ENCODE data around the gene CLEC11A.

CLEC11A gene

DNA sequence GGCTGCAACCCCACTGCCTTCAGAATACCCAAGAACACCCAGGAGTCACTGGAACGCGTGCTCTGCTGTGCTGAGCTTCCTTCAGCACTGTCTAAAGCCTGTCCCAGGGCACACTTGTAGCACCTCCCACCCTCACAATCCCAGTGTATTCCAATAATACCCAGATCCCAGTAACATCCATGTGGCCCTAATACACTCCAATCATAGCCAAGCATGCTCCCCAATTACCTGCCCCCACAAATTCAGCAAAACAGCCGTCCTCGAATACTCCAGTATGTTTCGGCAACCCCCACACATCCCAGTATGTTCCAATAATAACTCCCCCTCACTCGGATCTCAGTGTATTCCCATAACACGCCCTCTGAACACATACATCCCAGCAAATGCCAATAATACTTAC is 32.7 kb upstream of the CLEC11A start:
- Histone ChIP-seq H3K4me3 (no peak overlapping the region), H3K36me3 (ENCODE audit: insufficient read depth, low read length) (no peaks in the 10 kb centered on the region), H3K9ac (ENCODE audit: insufficient read length) (no peak overlapping the region), H3K9me3 (ENCODE audit: low read depth, low read length) (no peaks in the 10 kb centered on the region), H3K27ac (no peak overlapping the region)
- DNase-seq (ENCODE audit: low read depth, low spot score) = no peak
- no peak for TF ChIP-seq FOXP2 (optimal IDR thresholded peaks at IDR 0.05; ENCODE audit: control extremely low read depth, extremely low read length, insufficient read depth)
- TF ChIP-seq POLR2AphosphoS5 (IDR thresholded peaks at IDR 0.05; ENCODE audit: borderline replicate concordance, low read depth, low read length) = no peak
- no peak for TF ChIP-seq EZH2 (IDR thresholded peaks at IDR 0.05)

DNA sequence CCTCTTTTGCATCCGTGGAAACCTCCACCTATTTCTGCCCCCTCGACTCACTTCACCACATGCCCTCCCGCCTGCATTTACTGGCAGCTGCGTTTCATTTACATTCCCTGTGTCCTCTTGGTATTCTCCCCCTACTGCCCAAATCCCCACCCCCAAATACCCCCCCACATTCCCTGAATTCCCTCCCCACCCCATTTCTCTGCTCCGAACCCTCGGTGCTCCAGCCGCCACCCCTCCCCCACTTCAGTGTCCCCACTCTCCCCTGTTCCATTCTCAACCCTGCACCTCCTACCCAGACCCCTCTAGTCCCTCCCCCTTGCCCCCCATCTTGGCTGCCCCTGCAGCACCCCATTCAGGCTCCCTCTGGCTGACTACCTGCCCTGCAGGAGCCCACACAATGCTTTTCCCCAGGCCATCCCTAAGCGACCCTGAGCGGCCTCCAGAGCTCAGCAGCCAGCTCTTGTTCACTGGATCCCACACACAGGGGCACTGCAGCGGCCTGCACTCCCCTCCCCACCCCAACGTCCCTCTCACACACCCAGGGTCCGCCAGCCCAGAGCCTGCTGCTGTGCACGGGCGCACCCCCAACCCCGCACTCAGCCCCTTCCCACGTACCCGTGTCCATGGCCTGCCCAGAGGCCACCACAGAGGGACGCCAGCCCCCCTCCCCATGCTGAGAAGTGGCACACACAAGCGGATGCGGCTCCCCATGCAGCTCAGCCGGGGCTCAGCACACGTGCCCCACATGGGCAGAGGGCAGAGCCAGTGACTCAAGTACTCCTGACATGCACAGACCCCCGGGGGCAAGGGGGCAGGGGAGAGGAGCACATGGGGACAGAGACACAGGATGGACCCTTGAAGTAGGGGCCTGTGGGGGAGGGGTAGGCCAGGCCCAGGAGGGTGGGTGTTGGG is 29.8 kb upstream of the CLEC11A start:
- TF ChIP-seq POLR2AphosphoS5 (IDR thresholded peaks at IDR 0.05; ENCODE audit: borderline replicate concordance, low read depth, low read length) = no peak
- TF ChIP-seq FOXP2 (optimal IDR thresholded peaks at IDR 0.05; ENCODE audit: control extremely low read depth, extremely low read length, insufficient read depth) = no peak
- TF ChIP-seq EZH2 (IDR thresholded peaks at IDR 0.05) = no peak
- Histone ChIP-seq H3K27ac (no peak overlapping the region), H3K36me3 (ENCODE audit: insufficient read depth, low read length) (no peaks in the 10 kb centered on the region), H3K9ac (ENCODE audit: insufficient read length) (no peak overlapping the region), H3K9me3 (ENCODE audit: low read depth, low read length) (no peaks in the 10 kb centered on the region), H3K4me3 (no peak overlapping the region)
- DNase-seq (ENCODE audit: low read depth, low spot score) = no peak

DNA sequence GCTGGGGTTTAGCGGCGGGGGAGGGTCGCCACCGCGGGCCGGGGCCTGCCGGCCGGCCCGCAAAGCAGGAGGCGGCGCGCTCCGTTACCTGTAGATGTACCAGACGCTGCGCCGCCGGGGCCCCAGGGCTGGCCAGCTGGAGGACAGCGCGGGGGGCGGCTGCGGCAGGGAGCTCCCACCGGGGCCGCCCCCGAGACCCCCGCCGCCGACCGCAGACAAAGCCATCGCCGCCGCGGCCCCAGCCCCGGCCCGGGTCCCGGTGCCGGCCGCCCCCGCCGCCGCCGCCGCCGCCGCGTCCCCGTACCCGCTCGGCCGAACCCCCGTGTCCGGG is 28.4 kb upstream of the CLEC11A start:
- Histone ChIP-seq H3K4me3 (no peak overlapping the region), H3K9me3 (ENCODE audit: low read depth, low read length) (no peaks in the 10 kb centered on the region), H3K9ac (ENCODE audit: insufficient read length) (no peak overlapping the region), H3K36me3 (ENCODE audit: insufficient read depth, low read length) (no peaks in the 10 kb centered on the region), H3K27ac (no peak overlapping the region)
- TF ChIP-seq POLR2AphosphoS5 (IDR thresholded peaks at IDR 0.05; ENCODE audit: borderline replicate concordance, low read depth, low read length) (no peak), EZH2 (IDR thresholded peaks at IDR 0.05) (no peak), FOXP2 (optimal IDR thresholded peaks at IDR 0.05; ENCODE audit: control extremely low read depth, extremely low read length, insufficient read depth) (no peak)
- DNase-seq (ENCODE audit: low read depth, low spot score) = no peak

DNA sequence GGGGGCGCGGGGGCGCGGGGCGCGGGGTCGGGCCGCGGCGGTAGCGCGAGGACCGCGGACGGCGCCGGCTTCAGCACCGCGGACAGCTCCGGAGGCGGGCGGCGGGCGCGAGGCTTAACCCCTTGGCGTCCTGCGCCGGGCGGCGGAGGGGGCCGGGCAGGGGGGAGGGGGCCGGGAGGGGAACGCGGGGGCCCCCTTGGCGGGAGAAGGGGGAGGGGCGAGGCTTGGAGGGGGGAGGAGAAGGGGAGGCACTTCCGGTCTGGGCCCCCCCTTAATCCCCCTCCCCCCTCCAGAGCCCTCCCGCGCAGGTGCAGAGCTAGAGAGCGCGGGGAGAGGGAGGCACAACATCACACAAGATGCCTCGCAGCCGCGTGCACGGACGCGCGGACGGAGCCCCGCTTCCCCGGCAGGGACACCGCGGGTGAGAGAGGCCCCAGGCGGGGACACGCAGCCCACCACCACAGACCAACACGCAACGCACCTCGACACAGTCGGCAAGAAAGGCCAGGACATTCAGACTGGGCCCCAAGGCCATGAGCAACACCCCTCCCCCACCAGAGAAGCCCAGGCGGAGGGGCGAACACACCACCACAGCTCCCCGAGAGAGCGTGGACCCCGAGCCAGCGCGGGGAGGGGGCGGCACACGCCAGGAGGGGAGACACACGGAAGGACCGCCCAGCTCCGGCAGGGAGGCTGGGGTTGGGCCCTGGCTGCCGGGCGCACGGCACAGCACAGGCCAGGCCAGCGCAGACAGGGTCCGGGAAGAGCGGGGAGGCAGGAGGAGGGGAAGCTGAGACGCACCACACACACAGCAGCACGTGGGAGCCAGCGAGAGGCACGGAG is 27.7 kb upstream of the CLEC11A start:
- TF ChIP-seq POLR2AphosphoS5 (IDR thresholded peaks at IDR 0.05; ENCODE audit: borderline replicate concordance, low read depth, low read length) (no peak), FOXP2 (optimal IDR thresholded peaks at IDR 0.05; ENCODE audit: control extremely low read depth, extremely low read length, insufficient read depth) (no peak), EZH2 (IDR thresholded peaks at IDR 0.05) (no peak)
- no peak overlapping the region for H3K27ac ChIP-seq
- H3K9me3 ChIP-seq (ENCODE audit: low read depth, low read length) = no peaks in the 10 kb centered on the region
- H3K9ac ChIP-seq (ENCODE audit: insufficient read length) = no peak overlapping the region
- no peak overlapping the region for H3K4me3 ChIP-seq
- no peak for DNase-seq (ENCODE audit: low read depth, low spot score)
- H3K36me3 ChIP-seq (ENCODE audit: insufficient read depth, low read length) = no peaks in the 10 kb centered on the region

DNA sequence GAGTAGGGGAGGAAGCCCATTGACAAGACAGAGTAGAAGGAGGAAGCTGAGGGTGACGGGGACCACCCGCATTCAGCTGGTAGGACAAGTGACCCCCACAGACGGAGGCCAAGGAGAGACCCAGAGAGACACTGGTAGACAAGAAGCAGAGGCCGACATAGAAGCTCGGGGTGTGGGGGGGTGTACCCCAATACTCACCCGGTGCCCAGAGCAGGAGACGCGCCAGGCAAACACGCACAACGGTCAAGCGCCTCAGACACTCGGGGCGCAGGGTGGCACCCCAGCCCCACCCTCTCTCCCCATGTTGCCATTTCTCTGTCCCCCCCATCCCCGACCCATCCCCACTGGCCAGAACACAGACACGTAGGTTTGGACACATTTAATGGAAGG is 27.1 kb upstream of the CLEC11A start:
- DNase-seq (ENCODE audit: low read depth, low spot score) = no peak
- no peak for TF ChIP-seq POLR2AphosphoS5 (IDR thresholded peaks at IDR 0.05; ENCODE audit: borderline replicate concordance, low read depth, low read length)
- no peak for TF ChIP-seq FOXP2 (optimal IDR thresholded peaks at IDR 0.05; ENCODE audit: control extremely low read depth, extremely low read length, insufficient read depth)
- TF ChIP-seq EZH2 (IDR thresholded peaks at IDR 0.05) = no peak
- no peak overlapping the region for H3K9ac ChIP-seq (ENCODE audit: insufficient read length)

DNA sequence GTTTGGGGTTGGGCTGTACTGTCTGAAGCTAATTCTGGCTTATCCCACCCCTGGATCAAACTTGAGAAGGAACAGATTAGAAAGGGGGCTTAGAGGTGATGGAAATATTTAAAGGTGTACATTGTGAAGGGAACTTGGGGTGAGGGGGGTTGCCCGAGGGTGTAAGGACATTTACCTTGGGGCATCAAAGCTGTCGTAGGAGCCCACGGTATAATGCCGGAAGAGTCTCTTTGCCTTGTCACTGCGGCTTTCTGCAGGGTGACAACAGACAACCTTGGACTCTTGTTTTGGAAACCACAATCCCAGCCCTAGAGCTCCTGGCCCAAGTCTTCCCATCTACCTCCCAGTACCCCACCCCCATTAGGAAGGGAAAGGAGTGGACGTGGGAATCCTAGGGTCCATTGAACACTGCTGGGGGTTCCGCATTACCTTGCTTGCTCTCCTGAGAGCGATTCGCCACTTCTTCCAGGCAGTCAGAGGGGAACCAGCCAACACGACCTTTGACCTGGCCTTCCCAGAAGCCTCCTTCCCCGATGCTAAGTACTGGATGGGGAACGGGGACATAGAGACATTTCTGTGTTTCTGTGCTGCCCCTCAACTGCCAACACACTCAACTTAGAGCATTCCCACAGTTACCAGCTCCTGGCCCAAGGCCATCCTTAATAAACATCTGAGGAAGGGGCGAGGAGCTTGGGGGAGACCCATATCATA is 25.6 kb upstream of the CLEC11A start:
- H3K9me3 ChIP-seq (ENCODE audit: low read depth, low read length) = no peaks in the 10 kb centered on the region
- no peak overlapping the region for H3K27ac ChIP-seq
- H3K4me3 ChIP-seq = no peak overlapping the region
- H3K9ac ChIP-seq (ENCODE audit: insufficient read length) = no peak overlapping the region
- H3K36me3 ChIP-seq (ENCODE audit: insufficient read depth, low read length) = no peaks in the 10 kb centered on the region
- DNase-seq (ENCODE audit: low read depth, low spot score) = no peak
- TF ChIP-seq POLR2AphosphoS5 (IDR thresholded peaks at IDR 0.05; ENCODE audit: borderline replicate concordance, low read depth, low read length) = no peak
- no peak for TF ChIP-seq FOXP2 (optimal IDR thresholded peaks at IDR 0.05; ENCODE audit: control extremely low read depth, extremely low read length, insufficient read depth)
- TF ChIP-seq EZH2 (IDR thresholded peaks at IDR 0.05) = no peak

More for the DNA sequence above, 27.1 kb upstream of the CLEC11A start:
- no peak overlapping the region for H3K27ac ChIP-seq
- no peak overlapping the region for H3K4me3 ChIP-seq
- H3K9me3 ChIP-seq (ENCODE audit: low read depth, low read length) = no peaks in the 10 kb centered on the region
- H3K36me3 ChIP-seq (ENCODE audit: insufficient read depth, low read length) = no peaks in the 10 kb centered on the region

DNA sequence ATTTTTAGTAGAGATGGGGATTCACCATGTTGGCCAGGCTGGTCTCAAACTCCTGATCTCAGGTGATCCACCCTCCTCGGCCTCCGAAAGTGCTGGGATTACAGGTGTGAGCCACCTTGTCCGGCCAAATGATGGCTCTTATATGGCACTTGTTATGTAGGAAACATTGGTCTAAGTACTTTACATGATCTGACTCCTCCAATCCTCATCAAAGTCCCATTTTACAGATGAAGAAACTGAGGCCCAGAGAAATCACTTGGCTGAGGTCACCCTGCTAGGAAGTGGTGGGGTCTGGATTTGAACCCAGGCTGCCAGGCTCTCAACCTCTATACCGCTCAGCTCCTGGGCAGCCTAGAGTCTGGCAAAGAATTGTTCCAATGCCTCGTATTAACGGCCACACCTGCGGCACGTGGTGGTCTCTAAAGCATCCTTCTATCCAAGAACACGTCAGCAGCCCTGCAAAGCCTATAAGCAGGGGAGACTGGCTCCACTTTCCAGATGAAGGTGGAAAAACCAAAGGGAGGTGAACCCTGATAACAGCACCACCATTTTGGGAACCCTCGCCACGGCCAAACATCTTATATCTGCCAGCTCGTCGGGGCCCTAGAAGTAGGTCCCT is 21.7 kb upstream of the CLEC11A start:
- Histone ChIP-seq H3K4me3 (no peak overlapping the region), H3K36me3 (ENCODE audit: insufficient read depth, low read length) (no peaks in the 10 kb centered on the region), H3K9ac (ENCODE audit: insufficient read length) (no peak overlapping the region), H3K27ac (no peak overlapping the region), H3K9me3 (ENCODE audit: low read depth, low read length) (no peaks in the 10 kb centered on the region)
- no peak for TF ChIP-seq POLR2AphosphoS5 (IDR thresholded peaks at IDR 0.05; ENCODE audit: borderline replicate concordance, low read depth, low read length)
- no peak for TF ChIP-seq FOXP2 (optimal IDR thresholded peaks at IDR 0.05; ENCODE audit: control extremely low read depth, extremely low read length, insufficient read depth)
- TF ChIP-seq EZH2 (IDR thresholded peaks at IDR 0.05) = no peak
- DNase-seq (ENCODE audit: low read depth, low spot score) = no peak

Data from SK-N-MC (cell line).